Nephron (organoid): ENCODE data around the gene ABHD12.

Source experiments
- H3K27ac Mint-ChIP-seq, 3 experiments: 2 replicates each; pipeline ENCODE4 v1.8.0; 2020; ENCODE audit warnings: mixed read lengths in 3 of 3, mild to moderate bottlenecking in 2 of 3, moderate library complexity in 1 of 3
- H3K27me3 Mint-ChIP-seq: 2 replicates; pipeline ENCODE4 v1.8.0; 2021; ENCODE audit warnings: low read depth, mild to moderate bottlenecking, moderate library complexity, mixed read lengths
- H3K36me3 Mint-ChIP-seq: 2 replicates; pipeline ENCODE4 v1.8.0; 2020; ENCODE audit warnings: low read depth, mixed read lengths
- H3K4me1 Mint-ChIP-seq: 2 replicates; pipeline ENCODE4 v1.8.0; 2020; ENCODE audit warnings: mixed read lengths
- H3K4me3 Mint-ChIP-seq, 3 experiments: 2 replicates each; pipeline ENCODE4 v1.8.0; 2020; ENCODE audit warnings: mild to moderate bottlenecking in 3 of 3, mixed read lengths in 3 of 3, moderate library complexity in 2 of 3
- H3K9me3 Mint-ChIP-seq: 2 replicates; pipeline ENCODE4 v1.8.0; 2020; ENCODE audit warnings: mixed read lengths
- CTCF ChIP-seq, 3 experiments: fragments of 200-600 bp; sonication (generic); IDR thresholded peaks; one replicate each; pipeline ENCODE4 v1.5.0; 2021; ENCODE audit warnings: antibody characterized with exemption in 3 of 3; ENCODE audit not compliant: unreplicated experiment in 3 of 3

Gene ABHD12

GRCh38 chr20:25282034-25282781 lies 108.4 kb downstream of the ABHD12 start:
- H3K27me3 Mint-ChIP-seq: no peaks in the 10 kb centered on the region

GRCh38 chr20:25281541-25281991 lies 109.1 kb downstream of the ABHD12 start:
- TF ChIP-seq CTCF (IDR thresholded peaks at IDR 0.05; ENCODE audit: unreplicated experiment in 3 of 3): no peak
- H3K36me3 Mint-ChIP-seq: peaks cover 32% of the 10 kb centered on the region
- H3K4me3 Mint-ChIP-seq: no peak overlapping the region
- no peaks in the 10 kb centered on the region for H3K9me3 Mint-ChIP-seq
- no peaks in the 10 kb centered on the region for H3K27me3 Mint-ChIP-seq
- no peaks in the 10 kb centered on the region for H3K4me1 Mint-ChIP-seq
- H3K27ac Mint-ChIP-seq: no peak overlapping the region

More at GRCh38 chr20:25282034-25282781, 108.4 kb downstream of the ABHD12 start:
- no peak overlapping the region for H3K4me3 Mint-ChIP-seq
- H3K9me3 Mint-ChIP-seq: no peaks in the 10 kb centered on the region
- H3K4me1 Mint-ChIP-seq: no peaks in the 10 kb centered on the region
- H3K36me3 Mint-ChIP-seq: peaks cover 38% of the 10 kb centered on the region
- no peak overlapping the region for H3K27ac Mint-ChIP-seq
- no peak for TF ChIP-seq CTCF (IDR thresholded peaks at IDR 0.05; ENCODE audit: unreplicated experiment in 3 of 3)

- H3K36me3 Mint-ChIP-seq: peaks cover 25% of the 10 kb centered on the region
- H3K27me3 Mint-ChIP-seq: no peaks in the 10 kb centered on the region
- H3K27ac Mint-ChIP-seq: peak overlapping the region in 1 of 3 experiments; percentile 42
- H3K4me3 Mint-ChIP-seq: no peak overlapping the region
- no peak for TF ChIP-seq CTCF (IDR thresholded peaks at IDR 0.05; ENCODE audit: unreplicated experiment in 3 of 3)
- H3K4me1 Mint-ChIP-seq: no peaks in the 10 kb centered on the region
- no peaks in the 10 kb centered on the region for H3K9me3 Mint-ChIP-seq
These were observed 109.8 kb downstream of the ABHD12 start for GRCh38 chr20:25280574-25281535.

- H3K4me3 Mint-ChIP-seq: no peak overlapping the region
- H3K4me1 Mint-ChIP-seq: no peaks in the 10 kb centered on the region
- H3K27ac Mint-ChIP-seq: peak overlapping the region in 1 of 3 experiments; percentile 80
- TF ChIP-seq CTCF (IDR thresholded peaks at IDR 0.05; ENCODE audit: unreplicated experiment in 3 of 3): no peak
- peaks cover 18% of the 10 kb centered on the region for H3K36me3 Mint-ChIP-seq
- H3K9me3 Mint-ChIP-seq: no peaks in the 10 kb centered on the region
- H3K27me3 Mint-ChIP-seq: no peaks in the 10 kb centered on the region
These were observed 110.5 kb downstream of the ABHD12 start for GRCh38 chr20:25280051-25280573.

GRCh38 chr20:25279403-25279802 lies 111.2 kb downstream of the ABHD12 start:
- no peak for TF ChIP-seq CTCF (IDR thresholded peaks at IDR 0.05; ENCODE audit: unreplicated experiment in 3 of 3)

More at GRCh38 chr20:25279403-25279802, 111.2 kb downstream of the ABHD12 start:
- Mint-ChIP-seq H3K9me3 (no peaks in the 10 kb centered on the region), H3K4me3 (no peak overlapping the region), H3K27me3 (no peaks in the 10 kb centered on the region), H3K4me1 (no peaks in the 10 kb centered on the region), H3K27ac (peak overlapping the region in 1 of 3 experiments; percentile 80), H3K36me3 (peaks cover 16% of the 10 kb centered on the region)
